HT1080 (cell line): Measurements from ENCODE around the gene KCNQ1. TPM values are rescaled to one million over a fixed set of nuclear protein-coding genes. Genes with fewer than 3 reads are reported as not detected.

Source experiments
- DNase-seq: peaks from one replicate; pipeline ENCODE4 v3.0.0-alpha.2; 2015; ENCODE audit warnings: low read depth
- total RNA-seq: library from RNA; depleted of rRNA; stranded (reverse); fragments of >200 nt; shearing (Covaris generic); gene quantifications from 2 replicates; pipeline ENCODE4 v1.2.3, GENCODE V29; 2014

The KCNQ1 gene
- total RNA-seq, 1 experiment from 2014 or later, result not detected

- DNase-seq, result no peak
Measured at GRCh38 chr11:2741006-2741376, 296.2 kb downstream of the KCNQ1 start.

GRCh38 chr11:2741377-2742131 lies 296.7 kb downstream of the KCNQ1 start:
- DNase-seq, result peak; percentile 64

GRCh38 chr11:2742201-2742600 lies 297.4 kb downstream of the KCNQ1 start:
- no peak for DNase-seq

DNA sequence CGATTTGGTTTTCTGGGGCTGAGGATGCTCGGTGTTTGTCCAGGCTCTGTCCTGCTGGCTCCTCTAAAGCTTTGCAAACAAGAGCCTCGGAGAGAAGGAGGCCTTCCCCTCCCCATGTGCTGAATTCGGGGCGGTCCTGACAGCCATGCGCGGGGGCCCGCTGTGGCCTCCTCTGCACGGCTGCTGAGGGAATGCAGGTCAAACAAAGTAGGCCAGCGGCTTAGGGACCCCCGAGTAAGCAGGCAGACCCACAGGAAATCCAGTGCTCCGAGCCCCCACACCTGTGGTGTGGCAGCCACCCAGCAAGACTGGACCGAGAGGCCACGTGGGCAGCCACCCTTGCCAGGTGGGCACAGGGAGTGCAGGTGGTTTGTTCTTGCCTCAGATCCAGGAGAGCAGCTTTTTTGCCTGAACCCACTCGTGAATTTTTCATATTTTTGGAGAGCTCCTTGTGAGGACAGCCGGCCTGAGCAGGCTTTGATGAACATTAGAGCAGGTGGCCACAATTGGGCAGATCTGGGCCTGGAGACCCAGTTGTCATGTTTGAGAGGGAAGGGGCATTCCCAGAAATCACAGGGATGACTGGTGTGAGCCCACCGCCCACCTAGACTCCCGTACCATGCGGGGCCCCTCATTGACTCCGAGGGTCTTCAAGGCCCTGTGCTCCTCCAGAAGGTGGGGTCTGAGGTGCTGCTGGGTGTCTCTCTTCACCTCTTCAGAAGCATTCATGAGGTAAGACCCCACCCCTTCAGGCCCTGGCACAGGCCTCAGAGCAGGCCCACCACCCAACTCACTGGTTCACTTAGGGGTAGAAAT lies 298.0 kb downstream of the KCNQ1 start:
- DNase-seq, result no peak

GRCh38 chr11:2743427-2744110 lies 298.8 kb downstream of the KCNQ1 start:
- no peak for DNase-seq

DNA sequence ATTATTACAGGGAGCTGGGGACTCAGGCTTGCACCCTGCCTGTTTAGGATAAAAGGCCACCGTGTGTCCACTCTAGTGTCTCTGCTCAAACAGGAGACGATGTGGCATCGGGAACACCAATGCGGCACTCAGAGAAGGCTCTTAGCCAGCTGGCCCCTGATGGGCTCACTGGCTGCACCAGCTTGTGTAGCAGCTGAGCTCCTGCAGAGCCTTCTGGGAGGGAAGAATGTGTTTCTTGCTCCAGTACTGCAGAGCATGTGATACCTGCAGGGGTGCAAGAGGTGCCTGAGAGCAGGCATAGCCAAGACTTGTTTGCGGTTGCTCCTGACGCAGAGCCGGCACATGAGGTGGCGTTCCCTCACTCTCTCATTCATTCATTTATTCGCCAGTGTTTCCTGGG lies 299.4 kb downstream of the KCNQ1 start:
- no peak for DNase-seq

DNA sequence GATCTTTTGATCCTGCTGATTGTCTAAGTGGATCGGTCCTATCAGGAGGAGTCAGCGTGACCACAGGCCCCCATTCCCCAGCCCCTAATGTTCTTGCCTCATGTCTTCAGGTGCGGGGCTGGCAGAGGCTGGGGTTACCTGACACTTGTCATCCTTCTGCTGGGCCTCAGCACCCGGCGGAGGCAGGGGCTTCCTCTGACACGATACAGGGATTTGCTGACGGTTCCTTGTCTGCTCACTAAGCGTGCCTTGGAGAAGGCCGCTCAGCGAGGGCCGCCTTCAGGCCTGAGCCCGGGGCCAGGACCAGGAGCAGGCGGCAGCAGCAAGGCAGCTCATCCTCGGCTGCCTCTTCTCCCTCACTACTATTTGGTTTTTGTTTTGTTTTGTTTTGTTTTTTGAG lies 300.7 kb downstream of the KCNQ1 start:
- no peak for DNase-seq

DNA sequence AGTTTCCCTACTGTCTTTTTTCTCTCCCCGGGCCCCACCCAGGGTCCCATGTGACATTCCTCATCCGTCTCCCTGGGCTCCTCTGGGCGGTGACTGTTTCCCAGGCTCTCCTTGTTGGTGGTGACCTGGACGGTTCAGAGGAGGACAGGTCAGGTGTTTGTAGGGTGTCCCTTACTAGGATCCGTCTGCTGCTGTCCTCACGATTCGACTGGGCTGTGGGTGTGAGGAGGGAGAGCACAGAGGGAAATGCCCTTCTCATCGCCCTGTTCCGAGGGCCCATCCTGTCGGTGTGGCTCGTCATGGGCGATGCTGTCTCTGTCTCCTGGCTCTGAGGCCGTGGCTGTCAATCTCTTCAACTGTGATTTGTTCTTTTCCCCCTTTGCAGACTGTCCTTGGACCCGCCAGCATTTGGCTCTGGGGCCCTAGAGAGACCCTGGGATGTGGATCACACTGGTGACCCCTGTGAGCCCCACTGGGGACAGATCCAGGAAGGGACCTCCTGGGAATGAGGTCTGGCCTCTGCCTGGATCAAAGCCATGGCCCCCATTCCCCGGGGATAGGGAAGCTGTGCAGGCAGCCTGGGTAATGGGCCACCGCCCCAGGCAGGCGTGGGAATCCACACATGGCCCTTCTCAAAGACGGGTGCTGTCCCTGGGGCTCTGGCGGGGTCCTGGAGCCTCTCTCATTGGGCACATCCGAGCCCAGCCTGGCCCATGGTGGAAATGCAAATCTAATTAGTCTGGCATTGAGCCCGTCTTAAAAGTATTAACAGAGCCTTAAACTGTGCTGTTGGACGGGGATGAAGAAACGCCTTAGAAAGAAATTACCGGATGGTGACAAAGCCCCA lies 301.8 kb downstream of the KCNQ1 start:
- DNase-seq, result no peak

DNA sequence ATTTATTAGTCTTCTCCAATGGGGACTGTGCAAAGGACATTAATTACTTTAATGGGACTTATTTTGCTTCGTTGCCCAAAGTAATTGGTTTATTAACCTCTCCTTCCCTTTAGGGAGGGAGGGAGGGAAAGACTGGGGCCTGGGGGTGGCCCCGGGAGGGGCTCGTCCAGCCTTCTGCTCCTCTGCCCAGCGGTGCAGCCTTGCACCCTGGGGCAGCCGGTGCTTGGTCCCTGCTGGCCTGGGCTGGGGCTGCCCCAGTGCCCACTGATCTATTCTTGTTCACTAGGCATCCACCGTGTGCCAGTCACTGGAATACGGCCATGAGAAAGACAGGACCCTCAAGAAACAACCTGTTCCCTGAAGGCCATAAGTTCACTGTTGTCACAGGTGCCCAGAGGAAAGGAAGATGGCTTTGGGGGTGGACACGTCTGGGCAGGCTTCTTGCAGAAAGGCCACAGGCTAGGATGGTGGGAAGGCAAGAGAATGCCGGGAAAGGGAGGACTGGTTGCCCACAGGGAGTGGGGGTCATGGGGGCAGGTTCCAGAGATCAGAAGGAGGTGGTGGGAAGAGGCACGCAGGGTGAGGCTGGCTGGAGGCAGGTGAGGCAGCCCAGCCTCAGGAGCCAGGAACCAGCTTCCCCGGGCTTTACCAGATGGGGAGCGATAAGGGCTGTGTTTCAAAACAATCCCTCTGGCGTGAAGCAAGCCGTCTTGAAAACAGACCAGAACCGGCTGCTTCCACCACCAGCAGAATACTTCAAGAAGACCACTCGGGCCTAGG lies 302.6 kb downstream of the KCNQ1 start:
- DNase-seq, result no peak

GRCh38 chr11:2748061-2748813 lies 303.4 kb downstream of the KCNQ1 start:
- no peak for DNase-seq

GRCh38 chr11:2748814-2749554 lies 304.2 kb downstream of the KCNQ1 start:
- DNase-seq, result no peak

DNA sequence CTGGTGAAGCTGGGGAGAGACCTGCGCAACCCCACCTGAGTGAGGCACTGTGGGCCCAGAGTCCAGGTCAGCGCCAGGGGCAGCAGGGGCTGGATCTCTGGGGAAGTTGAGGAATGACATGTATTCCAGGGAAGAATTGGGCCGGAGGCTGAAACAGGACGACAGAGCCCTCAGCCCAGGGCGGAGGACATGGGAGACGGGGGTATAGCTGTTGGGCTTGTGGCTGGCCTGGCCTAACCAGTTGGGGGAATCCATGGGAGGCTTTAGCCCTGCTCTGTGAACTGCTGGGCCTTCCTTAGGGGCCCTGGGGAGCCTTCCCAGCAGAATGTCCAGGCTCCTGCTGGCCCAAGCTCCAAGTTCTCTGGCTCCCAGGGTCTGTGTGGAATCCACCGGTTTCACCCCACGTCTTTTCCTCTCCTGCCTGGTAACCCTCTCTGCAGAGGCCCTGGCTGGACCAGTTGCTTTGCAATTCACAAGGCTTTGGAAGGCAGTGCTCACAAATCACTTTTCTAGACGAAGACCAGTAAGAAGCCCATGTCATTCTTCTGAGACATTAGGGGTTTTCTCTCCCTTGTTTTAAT lies 305.4 kb downstream of the KCNQ1 start:
- no peak for DNase-seq

GRCh38 chr11:2750682-2751522 lies 306.1 kb downstream of the KCNQ1 start:
- DNase-seq, result no peak

DNA sequence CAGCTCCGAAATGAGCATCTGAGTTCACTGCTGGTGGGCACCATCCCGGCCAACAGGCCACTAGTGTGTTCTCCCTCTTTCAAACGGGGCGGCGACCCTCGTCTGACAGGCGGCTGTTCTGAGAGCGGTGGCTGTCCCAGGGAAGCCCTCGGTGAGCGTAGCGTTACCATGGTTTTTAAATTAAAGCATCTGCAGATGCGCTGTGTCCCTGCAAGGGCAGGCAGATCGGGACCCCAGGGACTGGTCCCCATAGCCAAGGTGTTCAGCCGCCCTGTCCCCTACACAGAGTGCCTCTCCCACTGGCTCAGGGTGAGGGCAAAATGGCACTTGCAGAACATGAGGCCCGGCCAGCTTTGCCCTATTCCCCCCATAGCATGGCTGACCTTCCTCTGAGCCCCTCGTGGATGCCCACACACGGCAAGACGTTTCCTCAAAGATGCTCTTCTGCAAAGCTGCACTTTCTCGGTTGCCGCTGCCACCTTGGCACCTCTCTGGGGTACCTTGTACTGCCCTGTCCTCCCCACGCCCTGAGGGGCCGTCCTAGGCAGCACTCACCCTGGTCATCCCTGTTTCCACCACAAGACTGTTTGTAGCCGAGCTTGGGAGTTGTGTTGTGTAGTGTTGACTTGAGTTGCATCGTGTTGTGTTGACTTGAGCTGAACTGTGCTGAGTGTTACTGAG lies 306.9 kb downstream of the KCNQ1 start:
- no peak for DNase-seq

- peak; percentile 73 for DNase-seq
Measured at GRCh38 chr11:2752204-2752770, 307.5 kb downstream of the KCNQ1 start.

GRCh38 chr11:2752923-2753322 lies 308.1 kb downstream of the KCNQ1 start:
- DNase-seq, result no peak

- DNase-seq, result no peak
Measured at GRCh38 chr11:2754008-2754407, 309.2 kb downstream of the KCNQ1 start.
